K562 (cell line): ENCODE measurements around the gene DCP2. TPM values are rescaled to one million over a fixed set of nuclear protein-coding genes. Genes with fewer than 3 reads are reported as not detected.

ENCODE experiments used
- ATAC-seq: fragments of 200-7000 bp; cut with Tn5 transposase; 3 replicates; pipeline ENCODE4 v1.9.1; 2020; ENCODE audit warnings: moderate library complexity
- BruUV-seq: library from RNA; stranded (reverse); fragments of 400-500 nt; replicated peaks from 2 replicates; lab custom pipeline; 2021; lab: Mats Ljungman, UMichigan
- CTCF ChIA-PET: fragments of 300-600 bp; formaldehyde crosslinking; extraction: SDS; loops from one replicate; lab custom pipeline; 2021; ENCODE audit warnings: low intra/inter-chr PET ratio; lab: Yijun Ruan, JAX
- POLR2A ChIA-PET: fragments of 300-600, 350-650 bp; sonication (Branson Sonifier 250); formaldehyde crosslinking; extraction: SDS; loops from one replicate; lab custom pipeline; 2021; ENCODE audit warnings: antibody characterized with exemption, inconsistent platforms; lab: Yijun Ruan, JAX
- DNase-seq, 4 experiments: peaks; one replicate each; pipeline versions ENCODE4 v3.0.0 to v3.0.0-alpha.2; 2011 to 2018; ENCODE audit warnings: low spot score in 3 of 4, mixed read lengths in 3 of 4; ENCODE audit errors: extremely low read depth in 1 of 4
- FAIRE-seq: peaks from 2 replicates; lab custom pipeline; 2011; peaks lifted over from hg19 to GRCh38; lab: Jason Lieb, UNC
- H2AFZ ChIP-seq: 2 replicates; pipeline ENCODE4 v1.6.0; 2011; ENCODE audit warnings: low read depth, low read length, control low read depth, inconsistent platforms
- H3K27ac ChIP-seq: fragments of 200-600 bp; 3 replicates; pipeline ENCODE4 v1.8.0; 2011; ENCODE audit warnings: low read depth, mild to moderate bottlenecking, control low read depth, inconsistent platforms, low read length, moderate library complexity, mixed read lengths; ENCODE audit errors: extremely low read depth
- H3K27me3 ChIP-seq, 2 experiments: fragments of 300-600 bp in 1 of 2; 2 replicates in 1 of 2; 3 replicates in 1 of 2; pipeline versions ENCODE4 v1.6.0 to v1.8.0; 2011; ENCODE audit warnings: inconsistent platforms in 2 of 2, low read length in 2 of 2, mild to moderate bottlenecking in 1 of 2, mixed read lengths in 1 of 2, moderate library complexity in 1 of 2; ENCODE audit not compliant: control insufficient read depth in 2 of 2, insufficient read depth in 2 of 2
- H3K36me3 ChIP-seq: fragments of 300-600 bp; 3 replicates; pipeline ENCODE4 v1.8.0; 2011; ENCODE audit warnings: mild to moderate bottlenecking, low read length, inconsistent platforms; ENCODE audit not compliant: control insufficient read depth, insufficient read depth
- H3K4me1 ChIP-seq, 2 experiments: fragments of 200-600 bp in 1 of 2; replicated peaks in 1 of 2; 2 replicates in 1 of 2; 3 replicates in 1 of 2; pipeline versions ENCODE4 v1.5.1 to v1.8.0; 2011; ENCODE audit warnings: inconsistent platforms in 2 of 2, low read length in 2 of 2, mild to moderate bottlenecking in 1 of 2, mixed read lengths in 1 of 2, moderate library complexity in 1 of 2; ENCODE audit not compliant: control insufficient read depth in 2 of 2, insufficient read depth in 2 of 2
- H3K4me2 ChIP-seq: 2 replicates; pipeline ENCODE4 v1.6.1; 2011; ENCODE audit warnings: low read length, control low read depth, inconsistent platforms, mixed read lengths; ENCODE audit not compliant: insufficient read depth
- H3K4me3 ChIP-seq: fragments of 200-600 bp; sonication (generic), shearing (Covaris generic); 2 replicates; pipeline ENCODE4 v1.5.1; 2016; ENCODE audit warnings: control low read depth, inconsistent platforms
- H3K79me2 ChIP-seq: fragments of 200-600 bp; 3 replicates; pipeline ENCODE4 v1.8.0; 2011; ENCODE audit warnings: low read length, inconsistent platforms; ENCODE audit not compliant: control insufficient read depth, insufficient read depth
- H3K9ac ChIP-seq, 2 experiments: 2 replicates each; pipeline versions ENCODE4 v1.6.0 to v1.6.1; 2011; ENCODE audit warnings: low read depth in 2 of 2, low read length in 2 of 2, control low read depth in 1 of 2, inconsistent platforms in 1 of 2, mild to moderate bottlenecking in 1 of 2, mixed read lengths in 1 of 2; ENCODE audit not compliant: insufficient read depth in 1 of 2
- H3K9me1 ChIP-seq: one replicate; pipeline ENCODE4 v1.6.0; 2011; ENCODE audit warnings: inconsistent platforms, mild to moderate bottlenecking, low read length, moderate library complexity; ENCODE audit not compliant: control insufficient read depth, insufficient read depth
- H3K9me3 ChIP-seq: replicated peaks from 2 replicates; pipeline ENCODE4 v1.5.1; 2011; ENCODE audit warnings: low read depth, low read length, inconsistent platforms; ENCODE audit not compliant: control insufficient read depth, insufficient read depth
- H4K20me1 ChIP-seq: replicated peaks from 2 replicates; pipeline ENCODE4 v1.6.1; 2011; ENCODE audit warnings: low read length, inconsistent platforms, mixed read lengths; ENCODE audit not compliant: control insufficient read depth, insufficient read depth
- HDAC8 ChIP-seq: fragments of 450-650 bp; IDR thresholded peaks from 2 replicates; pipeline ENCODE4 v1.6.1; 2016; ENCODE audit warnings: mild to moderate bottlenecking, missing genetic modification characterization, moderate library complexity, missing compliant biosample characterization
- KDM5B ChIP-seq: fragments of 200-600 bp; sonication (generic); IDR thresholded peaks from 2 replicates; pipeline ENCODE4 v1.6.1; 2012; ENCODE audit warnings: low read depth, mild to moderate bottlenecking, moderate library complexity, low read length, control low read depth, inconsistent platforms; ENCODE audit not compliant: insufficient replicate concordance
- NR2F6 ChIP-seq: fragments of 450-650 bp; formaldehyde crosslinking; IDR thresholded peaks from 2 replicates; pipeline ENCODE4 v1.4.0; 2020; ENCODE audit warnings: mild to moderate bottlenecking
- PTRF ChIP-seq: fragments of 450-650 bp; IDR thresholded peaks from 2 replicates; pipeline ENCODE4 v1.6.1; 2016; ENCODE audit warnings: mild to moderate bottlenecking, missing genetic modification characterization, missing compliant biosample characterization
- THRAP3 ChIP-seq: fragments of 450-650 bp; IDR thresholded peaks from 2 replicates; pipeline ENCODE4 v1.6.1; 2016; ENCODE audit warnings: mild to moderate bottlenecking, inconsistent platforms, borderline replicate concordance
- TSC22D4 ChIP-seq: fragments of 450-650 bp; IDR thresholded peaks from 2 replicates; pipeline ENCODE4 v1.6.1; 2016; ENCODE audit warnings: missing genetic modification characterization, missing biosample characterization, control low read depth
- ZNF133 ChIP-seq: fragments of 250-450 bp; sonication (Bioruptor Pico); IDR thresholded peaks from 2 replicates; pipeline ENCODE4 v1.4.0; 2020; ENCODE audit warnings: mild to moderate bottlenecking
- ZNF224 ChIP-seq: sonication (generic); formaldehyde crosslinking; IDR thresholded peaks from 2 replicates; pipeline ENCODE4 v1.8.0; 2022; ENCODE audit warnings: mild to moderate bottlenecking, missing genetic modification reagents
- ZNF699 ChIP-seq: fragments of 250-450 bp; sonication (Bioruptor Pico); IDR thresholded peaks from 2 replicates; pipeline ENCODE4 v1.8.0; 2021; ENCODE audit warnings: mild to moderate bottlenecking, moderate library complexity; ENCODE audit not compliant: insufficient replicate concordance
- WGBS: fragments of 100-300 bp; shearing (Covaris generic); methylation state at CpG from one replicate; pipeline ENCODE4 v1.1.6; 2016; ENCODE audit warnings: low coverage, mixed read lengths; ENCODE audit not compliant: insufficient coverage; ENCODE audit errors: missing lambda C conversion rate; 5-methylcytosine and 5-hydroxymethylcytosine counted together
- in situ Hi-C: fragments of 300-500 bp; cut with MboI; formaldehyde crosslinking; loops from 4 replicates; pipeline ENCODE4 v1.15.0; 2018; ENCODE audit warnings: inconsistent platforms, mixed read lengths
- intact Hi-C: fragments of 100-400 bp; cut with micrococcal nuclease; formaldehyde crosslinking; loops from 2 replicates; pipeline ENCODE4 v1.14.2; 2022
- polyA plus RNA-seq, 8 experiments: library from polyadenylated mRNA; depleted of rRNA in 4 of 8; stranded (reverse) in 5 of 8; unstranded in 3 of 8; fragments of >200 nt; fragmentation: Nextera tagmentation in 2 of 8; fragmentation: Illumina TruSeq in 1 of 8; extraction: Ambion mirVana in 2 of 8; extraction: Trizol in 1 of 8; gene quantifications; 2 replicates each; pipeline versions ENCODE4 v1.2.1 to v1.2.3, GENCODE V29; 2011 to 2014; ENCODE audit warnings: inconsistent platforms in 1 of 8, missing spikeins in 1 of 8
- total RNA-seq, 7 experiments: library from RNA; depleted of rRNA in 6 of 7; stranded (reverse); fragments of >200 nt in 6 of 7; fragmentation: Illumina TruSeq in 2 of 7; extraction: Trizol in 2 of 7; gene quantifications; 2 replicates each; pipeline versions ENCODE4 v1.2.1 to v1.2.3, GENCODE V29; 2011 to 2021; ENCODE audit warnings: low replicate concordance in 1 of 7
- TF ChIP-seq, protein P1 (sequence below): fragments of 450-650 bp; IDR thresholded peaks from 2 replicates; pipeline ENCODE4 v1.6.1; 2016; ENCODE audit warnings: missing biosample characterization, missing genetic modification characterization
- TF ChIP-seq, protein P2 (sequence below): sonication (generic); formaldehyde crosslinking; IDR thresholded peaks from 2 replicates; pipeline ENCODE4 v1.8.0; 2022; ENCODE audit warnings: mild to moderate bottlenecking, missing genetic modification reagents

Gene DCP2
- total and polyA plus RNA-seq, 9 of the 15 experiments (the other 6 are each of a cell fraction or from before 2014, with no cell fraction given), result 25.9 to 109 (median 46.7) TPM

DNA sequence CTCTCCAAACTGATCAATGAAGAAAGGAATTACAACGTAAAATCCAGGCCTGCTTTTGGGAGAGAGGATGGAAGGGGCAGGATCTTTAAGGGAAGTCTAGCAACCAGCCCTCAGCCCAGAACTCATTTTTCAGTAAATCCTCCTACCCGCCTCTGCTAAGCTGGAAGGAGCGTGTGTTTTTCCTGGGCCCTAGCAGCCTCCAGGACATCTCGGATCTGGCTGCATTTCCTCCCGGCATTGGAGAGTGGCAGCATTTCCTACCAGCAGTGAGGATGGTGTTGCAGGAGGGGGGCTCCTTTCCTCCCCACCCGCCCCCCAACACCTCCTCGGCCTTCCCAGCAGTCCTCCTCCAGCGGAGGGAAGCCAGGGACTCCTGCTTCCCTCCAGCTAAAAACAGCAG lies 54.5 kb downstream of the DCP2 start:
- POLR2A ChIA-PET, result interaction anchor here (0.6 to 2.6 kb wide), 6 partner anchors 10 to 328 kb away, joined by 3 to 10 read pairs (median 3); no protein-coding TSS in a partner anchor
- WGBS, result 79% methylated on average over 6 of the region's 8 CpGs
- no peak for FAIRE-seq

DNA sequence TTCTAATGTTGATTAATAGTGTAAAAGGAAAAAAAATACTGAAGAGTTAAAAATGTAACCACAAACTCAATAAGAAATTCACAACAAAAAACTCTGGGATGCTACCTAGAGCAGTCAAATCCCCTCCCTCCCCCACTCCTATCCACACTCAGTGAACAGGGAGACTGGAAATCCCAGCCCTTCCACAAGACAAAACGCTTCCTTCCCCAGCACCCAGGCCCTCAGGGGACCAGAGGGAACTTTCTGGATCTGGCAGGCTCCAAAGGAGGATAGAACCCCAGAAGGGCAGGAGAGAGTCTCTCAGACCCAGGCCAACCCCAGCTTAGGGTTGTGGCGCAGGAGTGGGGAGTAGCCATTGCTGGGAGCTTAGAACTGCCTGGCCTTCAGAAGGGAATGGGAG lies 55.0 kb downstream of the DCP2 start:
- H3K4me2 ChIP-seq, result no peak overlapping the region
- H2AFZ ChIP-seq, result no peak overlapping the region
- no peak overlapping the region for H3K27ac ChIP-seq
- no peaks in the 10 kb centered on the region for H3K79me2 ChIP-seq
- no peak for FAIRE-seq
- no peak for DNase-seq
- no peak overlapping the region for H3K4me3 ChIP-seq
- H3K9me3 ChIP-seq, result no peaks in the 10 kb centered on the region
- ATAC-seq, result no peak; the same call in 1 of the 3 replicates
- H3K4me1 ChIP-seq, result peaks cover 0 to 4% of the 10 kb centered on the region in 2 experiments; a peak in 2 of 5 replicates
- CTCF ChIA-PET, result interaction anchor here (0.6 kb wide), 1 partner anchor 575 kb away, joined by 3 read pairs; no protein-coding TSS in a partner anchor
- in situ Hi-C loops (no loop called here), intact Hi-C loops (no loop called here)
- no peaks in the 10 kb centered on the region for H3K27me3 ChIP-seq
- H3K9me1 ChIP-seq, result no peaks in the 10 kb centered on the region
- no TSS peak for BruUV-seq
- peaks cover 14% of the 10 kb centered on the region; the same call in 2 of the 3 replicates for H3K36me3 ChIP-seq
- 78% methylated on average over 2 of the region's 2 CpGs for WGBS
- no peaks in the 10 kb centered on the region for H4K20me1 ChIP-seq
- POLR2A ChIA-PET, result interaction anchor here (0.9 kb wide), 1 partner anchor 328 kb away, joined by 3 read pairs; no protein-coding TSS in a partner anchor
- H3K9ac ChIP-seq, result no peak overlapping the region
- TF ChIP-seq KDM5B, result no peak
- TF ChIP-seq ZNF699, result no peak
- TF ChIP-seq, protein P1, sequence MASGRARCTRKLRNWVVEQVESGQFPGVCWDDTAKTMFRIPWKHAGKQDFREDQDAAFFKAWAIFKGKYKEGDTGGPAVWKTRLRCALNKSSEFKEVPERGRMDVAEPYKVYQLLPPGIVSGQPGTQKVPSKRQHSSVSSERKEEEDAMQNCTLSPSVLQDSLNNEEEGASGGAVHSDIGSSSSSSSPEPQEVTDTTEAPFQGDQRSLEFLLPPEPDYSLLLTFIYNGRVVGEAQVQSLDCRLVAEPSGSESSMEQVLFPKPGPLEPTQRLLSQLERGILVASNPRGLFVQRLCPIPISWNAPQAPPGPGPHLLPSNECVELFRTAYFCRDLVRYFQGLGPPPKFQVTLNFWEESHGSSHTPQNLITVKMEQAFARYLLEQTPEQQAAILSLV (tag), result no peak
- no peak for TF ChIP-seq TSC22D4 (tag)
- no peak for TF ChIP-seq PTRF (tag)
- TF ChIP-seq, protein P2, sequence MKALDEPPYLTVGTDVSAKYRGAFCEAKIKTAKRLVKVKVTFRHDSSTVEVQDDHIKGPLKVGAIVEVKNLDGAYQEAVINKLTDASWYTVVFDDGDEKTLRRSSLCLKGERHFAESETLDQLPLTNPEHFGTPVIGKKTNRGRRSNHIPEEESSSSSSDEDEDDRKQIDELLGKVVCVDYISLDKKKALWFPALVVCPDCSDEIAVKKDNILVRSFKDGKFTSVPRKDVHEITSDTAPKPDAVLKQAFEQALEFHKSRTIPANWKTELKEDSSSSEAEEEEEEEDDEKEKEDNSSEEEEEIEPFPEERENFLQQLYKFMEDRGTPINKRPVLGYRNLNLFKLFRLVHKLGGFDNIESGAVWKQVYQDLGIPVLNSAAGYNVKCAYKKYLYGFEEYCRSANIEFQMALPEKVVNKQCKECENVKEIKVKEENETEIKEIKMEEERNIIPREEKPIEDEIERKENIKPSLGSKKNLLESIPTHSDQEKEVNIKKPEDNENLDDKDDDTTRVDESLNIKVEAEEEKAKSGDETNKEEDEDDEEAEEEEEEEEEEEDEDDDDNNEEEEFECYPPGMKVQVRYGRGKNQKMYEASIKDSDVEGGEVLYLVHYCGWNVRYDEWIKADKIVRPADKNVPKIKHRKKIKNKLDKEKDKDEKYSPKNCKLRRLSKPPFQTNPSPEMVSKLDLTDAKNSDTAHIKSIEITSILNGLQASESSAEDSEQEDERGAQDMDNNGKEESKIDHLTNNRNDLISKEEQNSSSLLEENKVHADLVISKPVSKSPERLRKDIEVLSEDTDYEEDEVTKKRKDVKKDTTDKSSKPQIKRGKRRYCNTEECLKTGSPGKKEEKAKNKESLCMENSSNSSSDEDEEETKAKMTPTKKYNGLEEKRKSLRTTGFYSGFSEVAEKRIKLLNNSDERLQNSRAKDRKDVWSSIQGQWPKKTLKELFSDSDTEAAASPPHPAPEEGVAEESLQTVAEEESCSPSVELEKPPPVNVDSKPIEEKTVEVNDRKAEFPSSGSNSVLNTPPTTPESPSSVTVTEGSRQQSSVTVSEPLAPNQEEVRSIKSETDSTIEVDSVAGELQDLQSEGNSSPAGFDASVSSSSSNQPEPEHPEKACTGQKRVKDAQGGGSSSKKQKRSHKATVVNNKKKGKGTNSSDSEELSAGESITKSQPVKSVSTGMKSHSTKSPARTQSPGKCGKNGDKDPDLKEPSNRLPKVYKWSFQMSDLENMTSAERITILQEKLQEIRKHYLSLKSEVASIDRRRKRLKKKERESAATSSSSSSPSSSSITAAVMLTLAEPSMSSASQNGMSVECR (CRISPR knock-in tag), result no peak
- no peak for TF ChIP-seq ZNF224 (CRISPR knock-in tag)
- no peak for TF ChIP-seq ZNF133

More for the DNA sequence above, 54.5 kb downstream of the DCP2 start:
- no peak for DNase-seq
- Histone ChIP-seq H2AFZ (no peak overlapping the region), H3K9me1 (no peaks in the 10 kb centered on the region), H3K79me2 (no peaks in the 10 kb centered on the region), H3K9me3 (no peaks in the 10 kb centered on the region), H3K4me1 (peaks cover 0 to 4% of the 10 kb centered on the region in 2 experiments; a peak in 2 of 5 replicates), H3K4me3 (no peak overlapping the region), H3K27me3 (no peaks in the 10 kb centered on the region), H3K4me2 (no peak overlapping the region), H3K9ac (no peak overlapping the region), H3K27ac (no peak overlapping the region), H3K36me3 (peaks cover 14% of the 10 kb centered on the region; the same call in 2 of the 3 replicates), H4K20me1 (no peaks in the 10 kb centered on the region)
- ATAC-seq, result no peak
- in situ Hi-C loops (no loop called here), intact Hi-C loops (no loop called here)
- no TSS peak for BruUV-seq
- CTCF ChIA-PET, result no interaction called here
- TF ChIP-seq THRAP3, result no peak
- no peak for TF ChIP-seq HDAC8 (tag)
- TF ChIP-seq NR2F6, result no peak
